NT2/D1 (cell line): ENCODE results near the gene OR10H4.

ENCODE experiments used
- SUZ12 ChIP-seq: IDR thresholded peaks from 2 replicates; pipeline ENCODE4 v1.6.1; 2011; ENCODE audit not compliant: insufficient read length, insufficient read depth; ENCODE audit errors: extremely low read depth
- ZNF274 ChIP-seq: IDR thresholded peaks from 2 replicates; pipeline ENCODE4 v1.6.1; 2011; ENCODE audit warnings: mild to moderate bottlenecking, low read depth, low read length

- TF ChIP-seq ZNF274: no peak
- TF ChIP-seq SUZ12: no peak
Measured at GRCh38 chr19:15913830-15914229, 35.0 kb upstream of the OR10H4 start.
